Measurements from ENCODE around the gene CTPS2.

Gene CTPS2

GRCh38 chrX:16711893-16712547, 449 bp downstream of the CTPS2 start:
- no peak for DNase-seq

GRCh38 chrX:16711219-16711811, 1.2 kb downstream of the CTPS2 start:
- DNase-seq: no peak

- no peak for DNase-seq
Observed at GRCh38 chrX:16708016-16708415, 4.5 kb downstream of the CTPS2 start.

- DNase-seq: no peak
Observed at GRCh38 chrX:16705370-16705769, 7.1 kb downstream of the CTPS2 start.

GRCh38 chrX:16702700-16703599, 9.5 kb downstream of the CTPS2 start:
- DNase-seq: no peak

- no peak for DNase-seq
Observed at GRCh38 chrX:16700734-16701133, 11.7 kb downstream of the CTPS2 start.

GRCh38 chrX:16699389-16699788, 13.1 kb downstream of the CTPS2 start:
- DNase-seq: no peak

GRCh38 chrX:16696956-16697355, 15.5 kb downstream of the CTPS2 start:
- no peak for DNase-seq

- DNase-seq: peak; percentile 51 to 56
Observed at GRCh38 chrX:16695079-16695676, 17.3 kb downstream of the CTPS2 start.

- no peak for DNase-seq
Observed at GRCh38 chrX:16687514-16687913, 25.0 kb downstream of the CTPS2 start.

- no peak for DNase-seq
Observed at GRCh38 chrX:16683007-16683664, 29.3 kb downstream of the CTPS2 start.

GRCh38 chrX:16678689-16679088, 33.8 kb downstream of the CTPS2 start:
- no peak for DNase-seq

- peak in 1 of 2 donors; percentile 40 for DNase-seq
Observed at GRCh38 chrX:16671005-16671404, 41.5 kb downstream of the CTPS2 start.

- no peak for DNase-seq
Observed at GRCh38 chrX:16666541-16666940, 45.9 kb downstream of the CTPS2 start.

- no peak for DNase-seq
Observed at GRCh38 chrX:16665089-16665488, 47.4 kb downstream of the CTPS2 start.

- no peak for DNase-seq
Observed at GRCh38 chrX:16664626-16665025, 47.8 kb downstream of the CTPS2 start.

- no peak for DNase-seq
Observed at GRCh38 chrX:16664074-16664473, 48.4 kb downstream of the CTPS2 start.

GRCh38 chrX:16662402-16662801, 50.1 kb downstream of the CTPS2 start:
- no peak for DNase-seq

GRCh38 chrX:16661495-16661894, 51.0 kb downstream of the CTPS2 start:
- DNase-seq: no peak

GRCh38 chrX:16659321-16659720, 53.1 kb downstream of the CTPS2 start:
- no peak for DNase-seq

- no peak for DNase-seq
Observed at GRCh38 chrX:16658284-16658683, 54.2 kb downstream of the CTPS2 start.

GRCh38 chrX:16654093-16654492, 58.4 kb downstream of the CTPS2 start:
- DNase-seq: no peak

- DNase-seq: no peak
Observed at GRCh38 chrX:16653424-16653823, 59.0 kb downstream of the CTPS2 start.

All from CD4-positive, alpha-beta T cell treated with Interferon alpha-2 for 1 hour (primary cell).